Stomach (tissue), 9 donors: ENCODE data around the gene MUC6. TPM values are rescaled to one million over a fixed set of nuclear protein-coding genes. Genes with fewer than 3 reads are reported as not detected.

Experiments used
- DNase-seq, 2 donors: peaks; one replicate each; pipeline versions ENCODE4 v3.0.0 to v3.0.0-alpha.2; 2013 to 2019
- H3K27ac ChIP-seq, 5 donors: fragments of 200-600 bp in 4 of 5; sonication (generic) in 4 of 5; one replicate each; pipeline ENCODE4 v1.5.1; 2013 to 2019; ENCODE audit warnings: mild to moderate bottlenecking in 1 of 5, moderate library complexity in 1 of 5
- H3K27me3 ChIP-seq, 3 donors: fragments of 200-600 bp; sonication (generic); one replicate each; pipeline ENCODE4 v1.5.1; 2017 to 2019; ENCODE audit warnings: mixed run types in 1 of 3
- H3K36me3 ChIP-seq, 4 donors: fragments of 200-600 bp; sonication (generic); 1 replicate in 3 of 4; 2 replicates in 1 of 4; pipeline ENCODE4 v1.5.1; 2016 to 2019
- H3K4me1 ChIP-seq, 4 donors: fragments of 200-600 bp; sonication (generic); one replicate each; pipeline ENCODE4 v1.5.1; 2016 to 2019
- H3K4me3 ChIP-seq, 4 donors: fragments of 200-600 bp; sonication (generic) in 3 of 4; one replicate each; pipeline ENCODE4 v1.5.1; 2016 to 2019; ENCODE audit warnings: mild to moderate bottlenecking in 1 of 4
- H3K9me3 ChIP-seq, 4 donors: fragments of 200-600 bp; sonication (generic); one replicate each; pipeline ENCODE4 v1.5.1; 2016 to 2019
- CTCF ChIP-seq, 7 experiments: fragments of 450-650 bp in 4 of 7; fragments of 200-600 bp in 3 of 7; sonication (generic) in 3 of 7; IDR thresholded peaks; one replicate each; pipeline ENCODE4 v1.5.1; 2016 to 2019; ENCODE audit warnings: antibody characterized with exemption in 7 of 7, control low read depth in 2 of 7, mild to moderate bottlenecking in 1 of 7
- EP300 ChIP-seq: sonication (generic); formaldehyde crosslinking; IDR thresholded peaks from one replicate; pipeline ENCODE4 v1.6.1; 2017; ENCODE audit warnings: antibody characterized with exemption
- POLR2A ChIP-seq, 4 donors: fragments of 450-650 bp; IDR thresholded peaks; one replicate each; pipeline ENCODE4 v1.6.1; 2016; ENCODE audit warnings: antibody characterized with exemption in 4 of 4, control low read depth in 2 of 4, mild to moderate bottlenecking in 1 of 4, moderate library complexity in 1 of 4
- POLR2AphosphoS5 ChIP-seq, 3 donors: sonication (generic); formaldehyde crosslinking; IDR thresholded peaks; one replicate each; pipeline ENCODE4 v1.6.1; 2016; ENCODE audit warnings: antibody characterized with exemption in 3 of 3
- WGBS, 5 donors: extraction: QIAGEN DNeasy Blood & Tissue Kit in 3 of 5; methylation state at CpG; one replicate each; pipeline versions ENCODE4 v1.1.5 to v1.1.7; 2013 to 2018; 5-methylcytosine and 5-hydroxymethylcytosine counted together
- intact Hi-C: fragments of 100-400 bp; cut with DNase I; formaldehyde crosslinking; loops from one replicate; pipeline ENCODE4 v1.15.1; 2023; ENCODE audit warnings: low total_unique reads
- polyA plus RNA-seq, 3 donors: library from polyadenylated mRNA; stranded (reverse); fragments of 200-250 nt; gene quantifications; one replicate each; pipeline ENCODE4 v1.2.3, GENCODE V29; 2013
- total RNA-seq, 5 donors: library from RNA; depleted of rRNA; stranded (reverse); fragments of >200 nt; gene quantifications; one replicate each; pipeline versions ENCODE4 v1.1.0 to v1.2.3, GENCODE V29; 2014 to 2016
- donor health status: healthy with polysubstance abuse.
- donor health status: Bipolar disorder and iron deficiency.
- donor health status: healthy.

Gene MUC6
- total and polyA plus RNA-seq, 8 donors: 0.29 to 215 (median 108) TPM

GRCh38 chr11:1040428-1041148 lies 4.1 kb upstream of the MUC6 start:
- Histone ChIP-seq H3K27me3 (peaks cover 4 to 74% (median 31%) of the 10 kb centered on the region in 3 donors), H3K4me3 (no peak overlapping the region), H3K36me3 (no peaks in the 10 kb centered on the region), H3K27ac (peak overlapping the region in 3 of 5 donors; percentile 1 to 65 (median 11)), H3K4me1 (peaks cover 8 to 52% (median 45%) of the 10 kb centered on the region in 4 donors), H3K9me3 (no peaks in the 10 kb centered on the region)
- 32 to 63% (median 55%) methylated on average over 8 to 16 of the region's 16 CpGs for WGBS, 5 donors
- peak in 1 of 2 donors; percentile 55 for DNase-seq
- TF ChIP-seq CTCF (IDR thresholded peaks at IDR 0.05): no peak
- no peak for TF ChIP-seq POLR2AphosphoS5 (IDR thresholded peaks at IDR 0.05)
- no peak for TF ChIP-seq POLR2A (IDR thresholded peaks at IDR 0.05)
- no peak for TF ChIP-seq EP300
- intact Hi-C loops: no loop called here

GRCh38 chr11:1039481-1040427 lies 3.2 kb upstream of the MUC6 start:
- DNase-seq: peak in 1 of 2 donors; percentile 75
- H3K36me3 ChIP-seq: no peaks in the 10 kb centered on the region
- H3K4me1 ChIP-seq: peaks cover 8 to 59% (median 51%) of the 10 kb centered on the region in 4 donors
- H3K27me3 ChIP-seq: peaks cover 4 to 82% (median 38%) of the 10 kb centered on the region in 3 donors
- no peaks in the 10 kb centered on the region for H3K9me3 ChIP-seq
- H3K27ac ChIP-seq: peak overlapping the region in 2 of 5 donors; percentile 35 to 65
- intact Hi-C loops: no loop called here
- no peak for TF ChIP-seq POLR2A (IDR thresholded peaks at IDR 0.05)
- TF ChIP-seq POLR2AphosphoS5 (IDR thresholded peaks at IDR 0.05): peak in 1 of 3 donors; percentile 13
- 31 to 52% (median 42%) methylated on average over 27 to 32 of the region's 32 CpGs for WGBS, 5 donors
- H3K4me3 ChIP-seq: no peak overlapping the region

GRCh38 chr11:1038921-1039320 lies 2.4 kb upstream of the MUC6 start:
- WGBS, 5 donors: 63 to 90% (median 79%) methylated on average over 9 to 12 of the region's 12 CpGs
- TF ChIP-seq EP300: no peak
- no peak for TF ChIP-seq POLR2A (IDR thresholded peaks at IDR 0.05)
- TF ChIP-seq CTCF (IDR thresholded peaks at IDR 0.05): no peak
- no peak for TF ChIP-seq POLR2AphosphoS5 (IDR thresholded peaks at IDR 0.05)
- peaks cover 4 to 89% (median 38%) of the 10 kb centered on the region in 3 donors for H3K27me3 ChIP-seq
- no peaks in the 10 kb centered on the region for H3K36me3 ChIP-seq
- no peak for DNase-seq
- no peaks in the 10 kb centered on the region for H3K9me3 ChIP-seq
- H3K4me1 ChIP-seq: peaks cover 8 to 62% (median 54%) of the 10 kb centered on the region in 4 donors
- no peak overlapping the region for H3K4me3 ChIP-seq
- intact Hi-C loops: no loop called here
- H3K27ac ChIP-seq: peak overlapping the region in 2 of 5 donors; percentile 35 to 65

GRCh38 chr11:1038361-1038760 lies 1.8 kb upstream of the MUC6 start:
- 79 to 85% (median 81%) methylated on average over 10 of the region's 10 CpGs for WGBS, 5 donors
- DNase-seq: no peak
- intact Hi-C loops: no loop called here
- Histone ChIP-seq H3K27me3 (peaks cover 4 to 90% (median 38%) of the 10 kb centered on the region in 3 donors), H3K36me3 (no peaks in the 10 kb centered on the region), H3K9me3 (no peaks in the 10 kb centered on the region), H3K27ac (peak overlapping the region in 1 of 5 donors; percentile 65), H3K4me3 (no peak overlapping the region), H3K4me1 (peaks cover 8 to 65% (median 55%) of the 10 kb centered on the region in 4 donors)
- no peak for TF ChIP-seq CTCF (IDR thresholded peaks at IDR 0.05)
- TF ChIP-seq POLR2AphosphoS5 (IDR thresholded peaks at IDR 0.05): no peak
- no peak for TF ChIP-seq POLR2A (IDR thresholded peaks at IDR 0.05)
- no peak for TF ChIP-seq EP300
